ENCODE data around the gene CASKIN1.
"Not testable (repeated sequence)": the region's sequence is repeated elsewhere in the genome, so short reads cannot be mapped to it uniquely, and the experiment has no call there.

Gene CASKIN1

DNA sequence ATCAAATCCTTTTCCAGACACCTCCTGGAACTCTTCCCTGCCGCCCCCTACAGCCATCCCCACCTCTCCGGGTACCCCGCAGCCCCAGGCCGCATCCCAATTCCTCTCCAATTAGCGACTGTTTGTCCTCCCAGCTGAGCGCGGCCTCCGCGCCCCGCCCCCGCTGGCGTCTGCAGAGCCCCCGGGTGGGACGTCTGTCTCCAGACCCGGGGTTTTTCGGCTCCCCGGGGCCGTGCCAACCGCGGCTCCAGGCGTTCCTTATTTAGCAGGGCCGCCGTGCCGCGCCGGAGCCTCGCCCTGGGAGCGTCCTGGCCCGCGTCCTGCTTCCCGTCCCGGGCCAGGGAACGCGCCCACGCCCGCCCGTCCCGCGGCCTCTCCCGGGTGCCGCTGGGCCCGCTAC is 61.3 kb downstream of the CASKIN1 start:
- not testable (repeated sequence) for DNase-seq (ENCODE audit: low spot score)

GRCh38 chr16:2133797-2134196 is 62.6 kb downstream of the CASKIN1 start:
- DNase-seq (ENCODE audit: low spot score), result not testable (repeated sequence)

- not testable (repeated sequence) for DNase-seq (ENCODE audit: low spot score)
These were observed 66.4 kb downstream of the CASKIN1 start for GRCh38 chr16:2129890-2130447.

DNA sequence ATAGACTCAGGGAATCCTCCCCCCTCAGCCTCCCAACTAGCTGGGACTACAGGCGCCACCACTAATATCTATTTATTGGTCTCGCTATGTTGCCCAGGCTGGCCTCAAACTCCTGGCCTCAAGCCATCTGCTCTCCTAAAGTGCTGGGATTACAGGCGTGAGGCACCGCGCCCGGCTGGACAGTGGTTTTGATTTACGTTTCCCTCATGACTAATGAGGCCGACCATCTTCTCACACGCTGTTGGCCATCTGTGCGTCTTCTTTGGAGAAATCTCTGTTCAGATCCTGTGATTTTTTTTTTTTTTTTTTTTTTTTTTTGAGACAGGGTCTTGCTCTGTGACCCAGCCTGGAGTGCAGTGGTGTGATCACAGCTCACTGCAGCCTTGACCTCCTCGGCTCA is 67.2 kb downstream of the CASKIN1 start:
- not testable (repeated sequence) for DNase-seq (ENCODE audit: low spot score)

DNA sequence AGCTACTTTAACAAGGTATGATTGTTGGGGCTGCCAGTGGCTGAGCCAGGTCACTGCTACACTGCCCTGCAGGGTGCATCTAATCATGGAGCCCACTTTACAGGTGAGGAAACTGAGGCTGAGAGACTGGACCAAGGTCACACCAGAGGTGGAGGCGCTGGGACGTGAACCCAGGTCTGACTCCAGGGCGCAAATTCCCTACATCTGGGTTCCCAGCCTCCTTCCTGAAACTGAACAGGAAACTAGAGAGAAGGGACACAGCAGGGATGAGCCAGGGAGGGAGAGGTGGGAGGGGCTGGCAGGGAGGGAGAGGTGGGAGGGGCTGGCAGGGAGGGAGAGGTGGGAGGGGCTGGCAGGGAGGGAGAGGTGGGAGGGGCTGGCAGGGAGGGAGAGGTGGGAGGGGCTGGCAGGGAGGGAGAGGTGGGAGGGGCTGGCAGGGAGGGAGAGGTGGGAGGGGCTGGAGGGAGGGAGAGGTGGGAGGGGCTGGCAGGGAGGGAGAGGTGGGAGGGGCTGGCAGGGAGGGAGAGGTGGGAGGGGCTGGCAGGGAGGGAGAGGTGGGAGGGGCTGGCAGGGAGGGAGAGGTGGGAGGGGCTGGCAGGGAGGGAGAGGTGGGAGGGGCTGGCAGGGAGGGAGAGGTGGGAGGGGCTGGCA is 68.7 kb downstream of the CASKIN1 start:
- DNase-seq (ENCODE audit: low spot score), result not testable (repeated sequence)
